ENCODE results near the gene HMGXB3. TPM values are rescaled to one million over a fixed set of nuclear protein-coding genes. Genes with fewer than 3 reads are reported as not detected.

Gene HMGXB3
- total and polyA plus RNA-seq, 8 donors = 27.5 to 53.3 (median 41.7) TPM

- peaks cover 9 to 27% of the 10 kb centered on the region in 2 donors for H3K4me1 ChIP-seq
- intact Hi-C loops (cut with DNase I) = no loop called here
- H3K27me3 ChIP-seq = no peaks in the 10 kb centered on the region
- peak within 1 kb of the TSS; percentile 77 to 96 for H3K4me3 ChIP-seq
- DNase-seq = peak; percentile 94 to 99 (median 98)
- H3K36me3 ChIP-seq = no peaks in the 10 kb centered on the region
- peak; percentile 99 for ATAC-seq
- no peak for TF ChIP-seq CTCF (IDR thresholded peaks at IDR 0.05)
- peak within 1 kb of the TSS; percentile 90 to 92 for H3K27ac ChIP-seq
- no peaks in the 10 kb centered on the region for H3K9me3 ChIP-seq
Observed at GRCh38 chr5:149960272-149961185, 40.0 kb upstream of the HMGXB3 start, which contains the start of gene SLC26A2. SLC26A2 (plus strand) TSS chr5:149960758; CDS start chr5:149977653, 16,895 bp downstream.

- peaks cover 9 to 27% of the 10 kb centered on the region in 2 donors for H3K4me1 ChIP-seq
- TF ChIP-seq CTCF (IDR thresholded peaks at IDR 0.05) = no peak
- peak overlapping the region; percentile 58 to 90 for H3K27ac ChIP-seq
- H3K27me3 ChIP-seq = no peaks in the 10 kb centered on the region
- DNase-seq (no peak), ATAC-seq (peak; percentile 9)
- H3K36me3 ChIP-seq = no peaks in the 10 kb centered on the region
- H3K9me3 ChIP-seq = no peaks in the 10 kb centered on the region
- intact Hi-C loops (cut with DNase I) = no loop called here
- peak overlapping the region; percentile 77 to 96 for H3K4me3 ChIP-seq
Observed at GRCh38 chr5:149961186-149961685, 39.3 kb upstream of the HMGXB3 start.

GRCh38 chr5:149961957-149962409 lies 38.6 kb upstream of the HMGXB3 start:
- Histone ChIP-seq H3K4me1 (peaks cover 9 to 27% of the 10 kb centered on the region in 2 donors), H3K36me3 (no peaks in the 10 kb centered on the region), H3K27me3 (no peaks in the 10 kb centered on the region), H3K4me3 (peak overlapping the region in 1 of 2 donors; percentile 96), H3K27ac (peak overlapping the region in 1 of 2 donors; percentile 90), H3K9me3 (no peaks in the 10 kb centered on the region)
- peak; percentile 13 to 43 for TF ChIP-seq CTCF (IDR thresholded peaks at IDR 0.05)
- DNase-seq = peak in 1 of 4 donors; percentile 52
- intact Hi-C loops (cut with DNase I) = no loop called here
- no peak for ATAC-seq

GRCh38 chr5:149962601-149963300 lies 37.8 kb upstream of the HMGXB3 start:
- H3K9me3 ChIP-seq = no peaks in the 10 kb centered on the region
- intact Hi-C loops (cut with DNase I) = no loop called here
- H3K27ac ChIP-seq = peak overlapping the region in 1 of 2 donors; percentile 90
- ATAC-seq (no peak), DNase-seq (no peak)
- peaks cover 9 to 27% of the 10 kb centered on the region in 2 donors for H3K4me1 ChIP-seq
- no peak for TF ChIP-seq CTCF (IDR thresholded peaks at IDR 0.05)
- H3K36me3 ChIP-seq = no peaks in the 10 kb centered on the region
- H3K4me3 ChIP-seq = no peak overlapping the region
- H3K27me3 ChIP-seq = no peaks in the 10 kb centered on the region
